ENCODE measurements around the gene PSMA7. TPM values are rescaled to one million over a fixed set of nuclear protein-coding genes. Genes with fewer than 3 reads are reported as not detected.

The PSMA7 gene
- total RNA-seq, 6 experiments from 2014 or later, result 296 to 357 (median 334) TPM

DNA sequence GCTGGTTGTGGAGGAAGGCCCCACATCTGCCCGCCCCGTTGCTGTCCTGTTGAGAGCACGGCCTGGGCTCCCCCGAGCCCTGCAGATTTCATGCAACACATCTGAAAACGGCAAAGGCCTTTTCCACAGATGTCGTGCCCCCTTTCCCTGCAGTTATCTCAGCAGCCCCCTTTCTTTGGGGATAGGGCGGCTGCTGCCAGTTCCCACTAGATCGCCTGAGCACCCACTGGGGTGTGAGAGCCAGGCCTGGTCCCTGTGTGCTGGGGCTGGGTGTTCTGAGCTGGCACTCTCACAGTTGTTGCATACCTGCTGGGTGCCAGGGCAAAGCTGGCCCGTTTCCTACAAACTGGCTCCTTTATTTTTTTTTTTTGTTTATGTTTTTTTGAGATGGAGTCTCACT, 27.3 kb upstream of the PSMA7 start:
- Mint-ChIP-seq H3K36me3 (ENCODE audit: low read depth) (peaks cover 10% of the 10 kb centered on the region; the same call in 1 of the 2 replicates), H3K27ac (no peak overlapping the region), H3K4me3 (no peak overlapping the region), H3K27me3 (ENCODE audit: insufficient read depth) (no peaks in the 10 kb centered on the region), H3K9me3 (no peaks in the 10 kb centered on the region), H3K4me1 (ENCODE audit: low read depth) (no peaks in the 10 kb centered on the region)
- TF ChIP-seq, protein P1, sequence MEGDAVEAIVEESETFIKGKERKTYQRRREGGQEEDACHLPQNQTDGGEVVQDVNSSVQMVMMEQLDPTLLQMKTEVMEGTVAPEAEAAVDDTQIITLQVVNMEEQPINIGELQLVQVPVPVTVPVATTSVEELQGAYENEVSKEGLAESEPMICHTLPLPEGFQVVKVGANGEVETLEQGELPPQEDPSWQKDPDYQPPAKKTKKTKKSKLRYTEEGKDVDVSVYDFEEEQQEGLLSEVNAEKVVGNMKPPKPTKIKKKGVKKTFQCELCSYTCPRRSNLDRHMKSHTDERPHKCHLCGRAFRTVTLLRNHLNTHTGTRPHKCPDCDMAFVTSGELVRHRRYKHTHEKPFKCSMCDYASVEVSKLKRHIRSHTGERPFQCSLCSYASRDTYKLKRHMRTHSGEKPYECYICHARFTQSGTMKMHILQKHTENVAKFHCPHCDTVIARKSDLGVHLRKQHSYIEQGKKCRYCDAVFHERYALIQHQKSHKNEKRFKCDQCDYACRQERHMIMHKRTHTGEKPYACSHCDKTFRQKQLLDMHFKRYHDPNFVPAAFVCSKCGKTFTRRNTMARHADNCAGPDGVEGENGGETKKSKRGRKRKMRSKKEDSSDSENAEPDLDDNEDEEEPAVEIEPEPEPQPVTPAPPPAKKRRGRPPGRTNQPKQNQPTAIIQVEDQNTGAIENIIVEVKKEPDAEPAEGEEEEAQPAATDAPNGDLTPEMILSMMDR (IDR thresholded peaks at IDR 0.05), result no peak
- DNase-seq, result no peak

DNA sequence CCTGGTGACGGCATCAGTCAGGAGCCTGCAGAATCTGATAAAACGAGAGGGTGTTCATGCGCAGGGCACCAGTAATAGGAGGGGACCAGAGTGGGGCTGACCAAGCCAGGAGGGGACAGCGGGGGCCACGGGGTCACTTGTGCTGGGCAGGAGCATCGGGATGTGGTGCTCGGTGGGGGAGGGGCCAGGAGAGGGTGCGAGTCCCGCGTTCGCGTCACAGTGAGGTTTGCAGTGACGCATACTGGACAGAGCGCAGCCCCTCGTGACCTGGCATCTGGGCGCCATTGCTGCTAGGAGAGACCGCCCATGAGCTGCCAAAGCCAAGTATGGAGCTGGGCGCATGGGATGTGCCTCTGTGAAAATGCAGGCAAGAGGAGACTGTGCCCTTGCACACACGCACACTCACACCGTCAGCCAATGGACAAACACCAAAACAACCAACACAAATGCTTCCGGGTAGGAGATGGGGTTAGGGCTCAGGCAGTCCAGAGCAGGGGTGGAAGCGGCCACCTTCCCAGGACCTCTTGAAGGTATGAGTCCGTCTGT, 25.8 kb upstream of the PSMA7 start:
- H3K27ac Mint-ChIP-seq, result no peak overlapping the region
- no peak overlapping the region for H3K4me3 Mint-ChIP-seq

DNA sequence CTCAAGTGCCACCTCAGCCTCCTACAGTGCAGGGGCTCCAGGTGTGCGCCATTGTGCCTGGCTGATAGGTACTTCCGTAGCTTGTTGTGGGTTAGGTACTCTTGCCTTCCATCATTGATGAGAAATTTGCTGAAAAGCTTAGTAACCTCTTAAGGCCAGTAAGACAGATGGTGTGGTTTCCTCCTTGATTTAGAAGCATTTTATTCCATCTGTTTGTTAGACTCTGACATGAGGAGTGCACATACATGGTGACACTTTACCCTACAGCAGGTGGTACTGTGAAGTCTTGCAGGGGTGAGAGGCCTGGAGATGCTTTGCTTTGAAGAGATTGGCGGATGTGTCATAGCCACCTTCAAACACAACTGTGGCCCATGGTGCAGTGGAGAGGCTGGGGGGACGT, 24.9 kb upstream of the PSMA7 start:
- DNase-seq, result no peak
- Mint-ChIP-seq H3K27me3 (ENCODE audit: insufficient read depth) (no peaks in the 10 kb centered on the region), H3K36me3 (ENCODE audit: low read depth) (0 out of 2 replicates have a peak, but pooled peaks cover 5% of the 10 kb centered on the region), H3K4me1 (ENCODE audit: low read depth) (no peaks in the 10 kb centered on the region), H3K9me3 (no peaks in the 10 kb centered on the region), H3K4me3 (no peak overlapping the region), H3K27ac (no peak overlapping the region)
- TF ChIP-seq, protein P1 (IDR thresholded peaks at IDR 0.05), result no peak

More for the DNA sequence above, 25.8 kb upstream of the PSMA7 start:
- Mint-ChIP-seq H3K27me3 (ENCODE audit: insufficient read depth) (no peaks in the 10 kb centered on the region), H3K36me3 (ENCODE audit: low read depth) (peaks cover 7% of the 10 kb centered on the region; the same call in 1 of the 2 replicates), H3K4me1 (ENCODE audit: low read depth) (no peaks in the 10 kb centered on the region), H3K9me3 (no peaks in the 10 kb centered on the region)
- DNase-seq, result no peak
- TF ChIP-seq, protein P1 (IDR thresholded peaks at IDR 0.05), result no peak

DNA sequence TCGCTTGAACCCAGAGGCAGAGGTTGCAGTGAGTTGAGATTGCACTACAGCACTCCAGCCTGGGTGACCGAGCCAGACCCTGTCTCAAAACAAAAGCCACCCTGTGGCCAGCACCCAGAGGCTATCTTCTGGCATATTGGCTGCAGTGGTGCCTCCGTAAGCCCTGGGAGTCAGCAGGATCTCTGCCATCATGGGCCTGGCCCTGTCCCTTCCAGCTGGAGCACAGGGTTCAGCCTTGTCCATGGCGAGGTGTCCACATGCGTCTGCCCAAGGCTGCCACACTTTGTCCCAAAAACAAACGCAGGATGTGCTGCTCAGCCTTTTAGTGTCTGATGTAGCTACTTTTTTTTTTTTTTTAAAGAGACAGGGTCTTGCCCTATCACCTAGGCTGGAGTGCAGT, 24.3 kb upstream of the PSMA7 start:
- Mint-ChIP-seq H3K36me3 (ENCODE audit: low read depth) (0 out of 2 replicates have a peak, but pooled peaks cover 5% of the 10 kb centered on the region), H3K27me3 (ENCODE audit: insufficient read depth) (no peaks in the 10 kb centered on the region), H3K9me3 (no peaks in the 10 kb centered on the region), H3K4me1 (ENCODE audit: low read depth) (no peaks in the 10 kb centered on the region), H3K4me3 (no peak overlapping the region), H3K27ac (no peak overlapping the region)
- DNase-seq, result no peak
- TF ChIP-seq, protein P1 (IDR thresholded peaks at IDR 0.05), result no peak

DNA sequence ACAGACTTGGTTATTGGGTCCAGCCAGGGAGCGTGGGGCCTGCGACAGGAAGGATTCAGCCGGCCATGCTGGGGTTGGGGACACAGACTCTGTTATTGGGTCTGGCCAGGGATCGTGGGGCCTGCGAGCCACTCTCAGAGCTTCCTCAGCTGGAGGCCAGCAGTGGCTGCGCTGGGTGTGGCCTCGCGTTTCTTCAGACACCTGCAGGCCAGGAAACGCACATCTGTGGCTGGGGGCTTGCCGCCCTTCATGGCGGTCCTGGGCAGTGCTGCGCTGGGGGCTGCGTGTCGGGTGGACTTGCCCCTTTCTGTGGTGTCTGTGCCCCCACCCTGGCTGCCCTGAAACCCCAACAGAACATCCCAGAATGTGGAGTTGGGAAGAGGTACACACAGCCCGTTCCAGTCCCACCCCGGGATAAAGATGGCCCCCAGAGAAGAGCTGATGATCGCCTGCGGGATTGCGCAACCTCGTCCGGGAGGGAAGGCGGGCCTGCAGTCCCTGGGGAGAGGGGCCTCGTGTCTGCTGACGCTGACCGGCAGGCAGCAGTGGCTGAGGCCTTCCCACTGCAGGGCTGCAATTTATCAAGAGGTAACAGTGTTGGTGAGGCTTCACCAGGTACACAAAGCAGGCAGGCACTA, 22.7 kb upstream of the PSMA7 start:
- Mint-ChIP-seq H3K36me3 (ENCODE audit: low read depth) (0 out of 2 replicates have a peak, but pooled peaks cover 5% of the 10 kb centered on the region), H3K27ac (no peak overlapping the region), H3K4me3 (no peak overlapping the region), H3K4me1 (ENCODE audit: low read depth) (peaks cover 4% of the 10 kb centered on the region; the same call in 1 of the 2 replicates), H3K27me3 (ENCODE audit: insufficient read depth) (no peaks in the 10 kb centered on the region), H3K9me3 (no peaks in the 10 kb centered on the region)
- TF ChIP-seq, protein P1 (IDR thresholded peaks at IDR 0.05), result no peak
- no peak for DNase-seq
